Astrocyte (in vitro differentiated cells and primary cell): Measurements from ENCODE around the gene RAD51B. TPM values are rescaled to one million over a fixed set of nuclear protein-coding genes. Genes with fewer than 3 reads are reported as not detected.

Source experiments
- DNase-seq: peaks from one replicate; pipeline ENCODE4 v3.0.0-alpha.2; 2010; ENCODE audit warnings: low read depth
- FAIRE-seq: peaks from 2 replicates; lab custom pipeline; 2011; peaks lifted over from hg19 to GRCh38; lab: Jason Lieb, UNC
- H2AFZ ChIP-seq: 2 replicates; pipeline ENCODE4 v1.6.0; 2012; ENCODE audit warnings: low read depth, low read length, inconsistent platforms
- H3K27ac ChIP-seq: 2 replicates; pipeline ENCODE4 v1.5.1; 2011; ENCODE audit warnings: low read depth, low read length, inconsistent platforms
- H3K27me3 ChIP-seq: 2 replicates; pipeline ENCODE4 v1.6.0; 2011; ENCODE audit warnings: low read length, inconsistent platforms; ENCODE audit not compliant: insufficient read depth
- H3K36me3 ChIP-seq: 2 replicates; pipeline ENCODE4 v1.5.1; 2011; ENCODE audit warnings: low read length, inconsistent platforms; ENCODE audit not compliant: insufficient read depth
- H3K4me1 ChIP-seq: 2 replicates; pipeline ENCODE4 v1.5.1; 2011; ENCODE audit warnings: low read length, inconsistent platforms; ENCODE audit not compliant: insufficient read depth
- H3K4me2 ChIP-seq: 2 replicates; pipeline ENCODE4 v1.6.0; 2012; ENCODE audit warnings: low read length, inconsistent platforms
- H3K4me3 ChIP-seq: 2 replicates; pipeline ENCODE4 v1.5.1; 2011; ENCODE audit warnings: low read depth, mild to moderate bottlenecking, low read length, inconsistent platforms; ENCODE audit not compliant: insufficient read depth
- H3K79me2 ChIP-seq: 2 replicates; pipeline ENCODE4 v1.6.0; 2012; ENCODE audit warnings: mild to moderate bottlenecking, low read length, inconsistent platforms; ENCODE audit not compliant: insufficient read depth
- H3K9ac ChIP-seq: 2 replicates; pipeline ENCODE4 v1.6.0; 2012; ENCODE audit warnings: mild to moderate bottlenecking, low read length, inconsistent platforms
- H3K9me3 ChIP-seq: 2 replicates; pipeline ENCODE4 v1.5.1; 2012; ENCODE audit warnings: low read depth, mild to moderate bottlenecking, low read length, inconsistent platforms; ENCODE audit not compliant: insufficient read depth
- H4K20me1 ChIP-seq: 2 replicates; pipeline ENCODE4 v1.6.0; 2012; ENCODE audit warnings: low read length, inconsistent platforms; ENCODE audit not compliant: insufficient read depth
- H3K27ac Mint-ChIP-seq: one replicate; pipeline ENCODE4 v1.8.0; 2021; ENCODE audit warnings: mild to moderate bottlenecking, mixed read lengths; ENCODE audit not compliant: unreplicated experiment
- H3K27me3 Mint-ChIP-seq: one replicate; pipeline ENCODE4 v1.8.0; 2021; ENCODE audit warnings: low read depth, mixed read lengths; ENCODE audit not compliant: unreplicated experiment
- H3K36me3 Mint-ChIP-seq: one replicate; pipeline ENCODE4 v1.8.0; 2021; ENCODE audit warnings: low read depth, mixed read lengths; ENCODE audit not compliant: unreplicated experiment
- H3K4me1 Mint-ChIP-seq: one replicate; pipeline ENCODE4 v1.8.0; 2021; ENCODE audit warnings: low read depth, mixed read lengths; ENCODE audit not compliant: unreplicated experiment
- H3K4me3 Mint-ChIP-seq: one replicate; pipeline ENCODE4 v1.8.0; 2021; ENCODE audit warnings: mild to moderate bottlenecking, moderate library complexity, mixed read lengths; ENCODE audit not compliant: unreplicated experiment
- H3K9me3 Mint-ChIP-seq: one replicate; pipeline ENCODE4 v1.8.0; 2021; ENCODE audit warnings: mild to moderate bottlenecking, mixed read lengths; ENCODE audit not compliant: unreplicated experiment
- EZH2 ChIP-seq: IDR thresholded peaks from 2 replicates; pipeline ENCODE4 v1.6.1; 2012; ENCODE audit warnings: mild to moderate bottlenecking, low read length, inconsistent platforms; ENCODE audit not compliant: insufficient read depth
- total RNA-seq: library from RNA; stranded (reverse); gene quantifications from 2 replicates; pipeline ENCODE4 v1.2.1, GENCODE V29; 2021
- TF ChIP-seq, protein P1 (sequence below): IDR thresholded peaks from 2 replicates; pipeline ENCODE4 v1.5.1; 2011; ENCODE audit warnings: low read depth, mild to moderate bottlenecking, inconsistent platforms, low read length, moderate library complexity; ENCODE audit not compliant: insufficient read depth

RAD51B gene
- total RNA-seq, 1 donor from 2014 or later, result 10.8 TPM

DNA sequence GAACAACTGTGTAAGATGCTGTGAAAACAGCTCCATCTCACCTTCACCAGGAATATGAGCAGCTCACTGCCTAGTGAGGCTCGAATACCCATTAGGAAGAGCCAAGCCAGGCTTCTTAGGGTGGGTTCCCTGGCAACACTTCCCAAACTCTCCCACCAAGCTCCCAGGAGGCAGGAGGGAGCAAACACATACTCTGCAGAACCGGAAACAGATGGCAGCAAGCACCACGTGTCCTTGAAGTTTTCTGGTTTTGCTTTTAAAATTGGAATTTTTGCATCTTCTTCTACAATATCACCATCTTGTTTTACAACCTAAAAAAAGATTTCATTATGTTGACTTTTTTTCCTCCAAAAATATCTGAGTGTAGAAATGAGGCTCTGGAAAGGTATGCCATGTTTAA lies 786.6 kb downstream of the RAD51B start:
- FAIRE-seq (no peak), DNase-seq (no peak)
- Histone ChIP-seq H3K9me3 (peaks cover 2% of the 10 kb centered on the region), H2AFZ (no peak overlapping the region), H3K27me3 (no peaks in the 10 kb centered on the region), H3K4me1 (peaks cover 8% of the 10 kb centered on the region), H3K27ac (no peak overlapping the region), H3K9ac (no peak overlapping the region), H4K20me1 (no peaks in the 10 kb centered on the region), H3K36me3 (no peaks in the 10 kb centered on the region), H3K4me2 (no peak overlapping the region), H3K4me3 (no peak overlapping the region), H3K79me2 (no peaks in the 10 kb centered on the region)
- Mint-ChIP-seq H3K9me3 (peaks cover 13% of the 10 kb centered on the region), H3K27ac (no peak overlapping the region), H3K36me3 (peaks cover 5% of the 10 kb centered on the region), H3K4me1 (peaks cover 5% of the 10 kb centered on the region), H3K27me3 (no peaks in the 10 kb centered on the region), H3K4me3 (no peak overlapping the region)
- TF ChIP-seq EZH2, result no peak
- TF ChIP-seq, protein P1, sequence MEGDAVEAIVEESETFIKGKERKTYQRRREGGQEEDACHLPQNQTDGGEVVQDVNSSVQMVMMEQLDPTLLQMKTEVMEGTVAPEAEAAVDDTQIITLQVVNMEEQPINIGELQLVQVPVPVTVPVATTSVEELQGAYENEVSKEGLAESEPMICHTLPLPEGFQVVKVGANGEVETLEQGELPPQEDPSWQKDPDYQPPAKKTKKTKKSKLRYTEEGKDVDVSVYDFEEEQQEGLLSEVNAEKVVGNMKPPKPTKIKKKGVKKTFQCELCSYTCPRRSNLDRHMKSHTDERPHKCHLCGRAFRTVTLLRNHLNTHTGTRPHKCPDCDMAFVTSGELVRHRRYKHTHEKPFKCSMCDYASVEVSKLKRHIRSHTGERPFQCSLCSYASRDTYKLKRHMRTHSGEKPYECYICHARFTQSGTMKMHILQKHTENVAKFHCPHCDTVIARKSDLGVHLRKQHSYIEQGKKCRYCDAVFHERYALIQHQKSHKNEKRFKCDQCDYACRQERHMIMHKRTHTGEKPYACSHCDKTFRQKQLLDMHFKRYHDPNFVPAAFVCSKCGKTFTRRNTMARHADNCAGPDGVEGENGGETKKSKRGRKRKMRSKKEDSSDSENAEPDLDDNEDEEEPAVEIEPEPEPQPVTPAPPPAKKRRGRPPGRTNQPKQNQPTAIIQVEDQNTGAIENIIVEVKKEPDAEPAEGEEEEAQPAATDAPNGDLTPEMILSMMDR, result no peak

DNA sequence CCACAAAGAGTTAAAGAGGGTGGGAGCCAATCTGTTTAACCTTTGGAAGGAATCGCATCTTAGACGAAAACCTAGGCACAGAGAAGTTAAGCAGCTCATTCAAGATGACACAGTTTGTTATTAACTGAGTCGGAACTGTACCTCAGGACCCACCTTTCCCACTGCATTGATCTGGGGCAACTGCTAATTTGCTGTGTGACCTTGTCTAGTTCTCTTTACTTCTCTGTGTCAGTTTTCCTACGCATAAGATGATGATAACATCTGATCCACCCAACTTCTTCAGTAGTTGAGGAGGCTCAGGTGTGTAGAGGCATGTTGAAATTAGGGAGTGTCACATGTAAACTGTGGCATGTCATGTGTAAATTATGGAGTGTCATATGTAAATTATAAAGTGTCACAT lies 787.1 kb downstream of the RAD51B start:
- Mint-ChIP-seq H3K4me1 (peaks cover 5% of the 10 kb centered on the region), H3K4me3 (no peak overlapping the region), H3K36me3 (peaks cover 5% of the 10 kb centered on the region), H3K9me3 (peaks cover 13% of the 10 kb centered on the region), H3K27ac (no peak overlapping the region), H3K27me3 (no peaks in the 10 kb centered on the region)
- no peaks in the 10 kb centered on the region for H3K27me3 ChIP-seq
- H3K4me3 ChIP-seq, result no peak overlapping the region
- H3K4me2 ChIP-seq, result no peak overlapping the region
- no peak for TF ChIP-seq EZH2
- TF ChIP-seq, protein P1, result no peak
- FAIRE-seq (no peak), DNase-seq (no peak)
- no peak overlapping the region for H2AFZ ChIP-seq
- no peak overlapping the region for H3K27ac ChIP-seq
- no peaks in the 10 kb centered on the region for H3K79me2 ChIP-seq
- H3K9me3 ChIP-seq, result peaks cover 2% of the 10 kb centered on the region
- H3K9ac ChIP-seq, result no peak overlapping the region
- peaks cover 8% of the 10 kb centered on the region for H3K4me1 ChIP-seq
- H4K20me1 ChIP-seq, result no peaks in the 10 kb centered on the region
- H3K36me3 ChIP-seq, result no peaks in the 10 kb centered on the region

DNA sequence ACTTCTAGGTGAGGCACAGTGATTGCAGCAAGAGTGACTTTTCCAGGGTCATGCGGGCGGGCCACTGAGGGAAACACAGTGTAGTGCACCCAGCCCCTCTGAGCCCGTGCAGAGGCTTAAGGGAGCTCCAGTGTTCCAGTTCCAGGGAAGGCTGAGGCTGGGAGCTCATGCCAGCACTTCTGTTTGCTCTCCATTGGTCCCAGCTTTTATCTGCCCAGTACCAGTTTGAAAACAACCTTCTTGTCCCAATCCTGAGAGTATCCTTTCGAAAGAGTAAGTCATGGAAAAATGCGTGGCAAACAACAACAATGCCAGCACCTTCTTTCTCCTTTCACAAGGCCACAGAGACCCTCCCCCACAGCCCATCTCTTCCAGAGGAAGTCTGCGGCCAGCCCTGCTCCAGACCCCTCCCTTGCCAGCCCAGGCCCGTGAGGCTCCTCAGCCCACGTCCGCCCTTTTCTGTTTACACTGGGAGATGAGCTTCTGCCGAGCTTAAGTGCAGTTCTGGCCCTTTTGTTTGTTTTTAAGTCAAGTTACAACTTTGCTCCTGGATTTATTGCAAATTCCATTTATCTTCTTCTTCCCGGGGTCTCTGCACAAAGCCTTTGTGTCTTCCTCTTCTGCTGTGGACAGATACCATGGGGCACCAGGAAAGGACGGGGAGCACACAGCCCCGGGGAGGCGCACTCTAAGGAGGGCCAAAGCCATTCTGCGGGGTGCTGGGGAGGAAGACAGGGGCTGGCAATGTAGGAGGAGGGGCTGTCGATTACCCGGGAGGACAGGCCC lies 787.7 kb downstream of the RAD51B start:
- no peaks in the 10 kb centered on the region for H4K20me1 ChIP-seq
- H3K27ac Mint-ChIP-seq, result no peak overlapping the region
- no peak overlapping the region for H3K9ac ChIP-seq
- peaks cover 8% of the 10 kb centered on the region for H3K4me1 ChIP-seq
- H3K9me3 Mint-ChIP-seq, result peaks cover 13% of the 10 kb centered on the region
- no peak overlapping the region for H3K27ac ChIP-seq
- no peaks in the 10 kb centered on the region for H3K36me3 ChIP-seq
- no peak overlapping the region for H3K4me3 Mint-ChIP-seq
- H3K36me3 Mint-ChIP-seq, result peaks cover 5% of the 10 kb centered on the region
- peak overlapping the region; percentile 53 for H2AFZ ChIP-seq
- no peaks in the 10 kb centered on the region for H3K27me3 Mint-ChIP-seq
- H3K79me2 ChIP-seq, result no peaks in the 10 kb centered on the region
- H3K9me3 ChIP-seq, result peaks cover 2% of the 10 kb centered on the region
- H3K4me3 ChIP-seq, result no peak overlapping the region
- FAIRE-seq (no peak), DNase-seq (no peak)
- TF ChIP-seq EZH2, result no peak
- TF ChIP-seq, protein P1, result no peak
- no peaks in the 10 kb centered on the region for H3K27me3 ChIP-seq
- peaks cover 5% of the 10 kb centered on the region for H3K4me1 Mint-ChIP-seq
- peak overlapping the region; percentile 25 for H3K4me2 ChIP-seq
